A673 (cell line): ENCODE measurements around the gene GRIK1.

Experiments
- EZH2 ChIP-seq: fragments of 200-600 bp; sonication (generic); IDR thresholded peaks from 2 replicates; pipeline ENCODE4 v1.6.1; 2017; ENCODE audit warnings: borderline replicate concordance, low read depth, mild to moderate bottlenecking, mixed read lengths, antibody characterized with exemption, low read length; ENCODE audit not compliant: poor library complexity, severe bottlenecking
- TF ChIP-seq, protein P1 (sequence below): fragments of 300-800, 200-600 bp; sonication (generic); conservative IDR thresholded peaks from 2 replicates; pipeline ENCODE4 v1.5.1; 2017; ENCODE audit warnings: low read depth, mild to moderate bottlenecking, antibody characterized with exemption, low read length, moderate library complexity, mixed read lengths

DNA sequence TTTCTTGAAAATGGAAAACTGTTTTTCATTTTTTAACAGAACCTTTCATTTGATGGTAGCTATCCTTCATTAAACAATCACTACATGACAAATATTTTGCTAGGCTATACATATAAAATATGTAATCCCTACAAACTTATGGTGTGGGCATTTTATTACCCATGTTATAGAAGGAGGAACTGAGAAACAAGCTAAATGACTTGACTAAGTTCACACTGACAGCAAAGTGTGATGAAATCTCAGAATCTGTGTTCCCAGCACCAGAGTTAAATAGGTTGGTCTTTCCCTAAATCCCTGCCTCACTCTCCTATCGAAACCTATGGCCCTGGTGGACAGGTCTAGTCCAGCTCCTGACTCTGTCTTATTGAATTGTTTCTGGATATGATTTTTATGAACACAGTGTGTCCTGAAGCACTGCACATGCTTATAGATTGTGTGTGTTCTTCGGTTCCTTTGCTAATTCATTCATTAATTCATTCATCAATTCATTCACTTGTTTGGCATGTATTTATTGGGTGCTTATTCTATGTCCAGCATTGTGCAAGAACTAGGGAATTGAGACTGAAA is 301.0 kb downstream of the GRIK1 start:
- TF ChIP-seq, protein P1, sequence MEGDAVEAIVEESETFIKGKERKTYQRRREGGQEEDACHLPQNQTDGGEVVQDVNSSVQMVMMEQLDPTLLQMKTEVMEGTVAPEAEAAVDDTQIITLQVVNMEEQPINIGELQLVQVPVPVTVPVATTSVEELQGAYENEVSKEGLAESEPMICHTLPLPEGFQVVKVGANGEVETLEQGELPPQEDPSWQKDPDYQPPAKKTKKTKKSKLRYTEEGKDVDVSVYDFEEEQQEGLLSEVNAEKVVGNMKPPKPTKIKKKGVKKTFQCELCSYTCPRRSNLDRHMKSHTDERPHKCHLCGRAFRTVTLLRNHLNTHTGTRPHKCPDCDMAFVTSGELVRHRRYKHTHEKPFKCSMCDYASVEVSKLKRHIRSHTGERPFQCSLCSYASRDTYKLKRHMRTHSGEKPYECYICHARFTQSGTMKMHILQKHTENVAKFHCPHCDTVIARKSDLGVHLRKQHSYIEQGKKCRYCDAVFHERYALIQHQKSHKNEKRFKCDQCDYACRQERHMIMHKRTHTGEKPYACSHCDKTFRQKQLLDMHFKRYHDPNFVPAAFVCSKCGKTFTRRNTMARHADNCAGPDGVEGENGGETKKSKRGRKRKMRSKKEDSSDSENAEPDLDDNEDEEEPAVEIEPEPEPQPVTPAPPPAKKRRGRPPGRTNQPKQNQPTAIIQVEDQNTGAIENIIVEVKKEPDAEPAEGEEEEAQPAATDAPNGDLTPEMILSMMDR = no peak
- no peak for TF ChIP-seq EZH2
